ENCODE measurements around the gene C7. TPM values are rescaled to one million over a fixed set of nuclear protein-coding genes. Genes with fewer than 3 reads are reported as not detected.
A peak's percentile ranks its signal among the peaks of the same experiment; 100 is the strongest.
"Not testable (repeated sequence)": the region's sequence is repeated elsewhere in the genome, so short reads cannot be mapped to it uniquely, and the experiment has no call there.

The C7 gene
- total and polyA plus RNA-seq, 8 donors, result 253 to 559 (median 474) TPM

- H3K4me3 ChIP-seq, result no peak overlapping the region
- no peaks in the 10 kb centered on the region for H3K27me3 ChIP-seq
- ATAC-seq (no peak), DNase-seq (no peak)
- H3K27ac ChIP-seq, result no peak overlapping the region
- no peaks in the 10 kb centered on the region for H3K36me3 ChIP-seq
- TF ChIP-seq, protein P1, sequence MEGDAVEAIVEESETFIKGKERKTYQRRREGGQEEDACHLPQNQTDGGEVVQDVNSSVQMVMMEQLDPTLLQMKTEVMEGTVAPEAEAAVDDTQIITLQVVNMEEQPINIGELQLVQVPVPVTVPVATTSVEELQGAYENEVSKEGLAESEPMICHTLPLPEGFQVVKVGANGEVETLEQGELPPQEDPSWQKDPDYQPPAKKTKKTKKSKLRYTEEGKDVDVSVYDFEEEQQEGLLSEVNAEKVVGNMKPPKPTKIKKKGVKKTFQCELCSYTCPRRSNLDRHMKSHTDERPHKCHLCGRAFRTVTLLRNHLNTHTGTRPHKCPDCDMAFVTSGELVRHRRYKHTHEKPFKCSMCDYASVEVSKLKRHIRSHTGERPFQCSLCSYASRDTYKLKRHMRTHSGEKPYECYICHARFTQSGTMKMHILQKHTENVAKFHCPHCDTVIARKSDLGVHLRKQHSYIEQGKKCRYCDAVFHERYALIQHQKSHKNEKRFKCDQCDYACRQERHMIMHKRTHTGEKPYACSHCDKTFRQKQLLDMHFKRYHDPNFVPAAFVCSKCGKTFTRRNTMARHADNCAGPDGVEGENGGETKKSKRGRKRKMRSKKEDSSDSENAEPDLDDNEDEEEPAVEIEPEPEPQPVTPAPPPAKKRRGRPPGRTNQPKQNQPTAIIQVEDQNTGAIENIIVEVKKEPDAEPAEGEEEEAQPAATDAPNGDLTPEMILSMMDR (IDR thresholded peaks at IDR 0.05), result no peak
- intact Hi-C loops (cut with DNase I), result no loop called here
- no peaks in the 10 kb centered on the region for H3K9me3 ChIP-seq
- no peaks in the 10 kb centered on the region for H3K4me1 ChIP-seq
These were observed 99.9 kb downstream of the C7 start for GRCh38 chr5:41009232-41009631.

GRCh38 chr5:41010572-41010971 is 101.3 kb downstream of the C7 start:
- Histone ChIP-seq H3K27ac (no peak overlapping the region), H3K27me3 (no peaks in the 10 kb centered on the region), H3K36me3 (no peaks in the 10 kb centered on the region), H3K9me3 (no peaks in the 10 kb centered on the region), H3K4me1 (no peaks in the 10 kb centered on the region), H3K4me3 (no peak overlapping the region)
- TF ChIP-seq, protein P1 (IDR thresholded peaks at IDR 0.05), result no peak
- intact Hi-C loops (cut with DNase I), result no loop called here
- DNase-seq (no peak), ATAC-seq (no peak)

DNA sequence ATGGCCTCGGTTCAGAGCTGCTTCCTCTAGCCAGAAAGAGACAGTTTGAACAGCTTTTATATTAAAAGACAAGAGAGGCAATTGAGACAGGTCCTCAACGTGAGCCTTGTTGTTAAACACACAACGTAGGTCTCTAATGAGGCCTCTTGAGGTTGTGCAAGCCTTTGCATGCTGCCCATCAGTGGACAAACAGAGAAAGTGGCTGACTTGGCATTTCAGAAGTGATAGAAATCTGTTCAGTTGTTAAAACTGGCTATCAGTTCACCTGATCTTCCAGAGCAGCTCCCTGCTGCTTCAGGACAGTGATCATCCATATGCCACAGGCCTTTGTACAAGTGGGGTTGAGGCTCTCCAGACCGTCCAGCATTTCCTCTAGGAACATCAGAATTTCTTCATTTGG is 103.0 kb downstream of the C7 start:
- no peaks in the 10 kb centered on the region for H3K9me3 ChIP-seq
- ATAC-seq, result peak; percentile 91
- intact Hi-C loops (cut with DNase I), result no loop called here

GRCh38 chr5:41022600-41022999 is 113.3 kb downstream of the C7 start:
- intact Hi-C loops (cut with DNase I); H3K27me3 ChIP-seq; DNase-seq: not testable (repeated sequence)

More for the DNA sequence above, 103.0 kb downstream of the C7 start:
- TF ChIP-seq, protein P1 (IDR thresholded peaks at IDR 0.05), result no peak
- no peaks in the 10 kb centered on the region for H3K36me3 ChIP-seq
- peak in 1 of 4 donors; percentile 51 for DNase-seq
- H3K27me3 ChIP-seq, result no peaks in the 10 kb centered on the region
- H3K27ac ChIP-seq, result no peak overlapping the region
- no peaks in the 10 kb centered on the region for H3K4me1 ChIP-seq
- no peak overlapping the region for H3K4me3 ChIP-seq

More at GRCh38 chr5:41022600-41022999, 113.3 kb downstream of the C7 start:
- H3K27ac ChIP-seq, H3K4me1 ChIP-seq, ATAC-seq, H3K36me3 ChIP-seq, H3K4me3 ChIP-seq: not testable (repeated sequence)
- peaks cover 0 to 18% of the 10 kb centered on the region in 2 donors for H3K9me3 ChIP-seq

Other genes starting within 250 kb of the C7 start
- 10 to 100 TPM; 17.1 to 28.4 TPM for gene PTGER4, start 229.6 kb upstream of the C7 start, total RNA-seq
- gene PTGER4, start 229.6 kb upstream of the C7 start, polyA plus RNA-seq (ENCODE audit: insufficient read length in 6 of 6), result 1 to 10 TPM; 2.0 to 4.2 (median 3.3) TPM
- 10 to 100 TPM; 11.1 to 12.7 TPM for gene TTC33, start 153.5 kb upstream of the C7 start, total RNA-seq
- 10 to 100 TPM; 29.1 to 41.0 (median 35.1) TPM for gene TTC33, start 153.5 kb upstream of the C7 start, polyA plus RNA-seq (ENCODE audit: insufficient read length in 6 of 6)
- gene PRKAA1, start 111.1 kb upstream of the C7 start, total RNA-seq, result 10 to 100 TPM; 71.6 to 85.7 TPM
- 10 to 100 TPM; 71.2 to 82.7 (median 78.4) TPM for gene PRKAA1, start 111.1 kb upstream of the C7 start, polyA plus RNA-seq (ENCODE audit: insufficient read length in 6 of 6)
- 1,000 to 10,000 TPM in 1 of 2 donors, 100 to 1,000 TPM in 1; 941 to 1,081 TPM for gene RPL37, start 74.3 kb upstream of the C7 start, total RNA-seq
- gene RPL37, start 74.3 kb upstream of the C7 start, polyA plus RNA-seq (ENCODE audit: insufficient read length in 6 of 6), result 1,000 to 10,000 TPM; 2,062 to 2,731 (median 2,488) TPM
- gene CARD6, start 68.1 kb upstream of the C7 start, total RNA-seq, result 10 to 100 TPM; 18.3 to 28.9 TPM
- 1 to 10 TPM; 5.9 to 8.0 (median 6.6) TPM for gene CARD6, start 68.1 kb upstream of the C7 start, polyA plus RNA-seq (ENCODE audit: insufficient read length in 6 of 6)
- gene MROH2B, start 161.8 kb downstream of the C7 start, total RNA-seq, result not detected
- gene MROH2B, start 161.8 kb downstream of the C7 start, polyA plus RNA-seq (ENCODE audit: insufficient read length in 6 of 6), result 1 to 10 TPM in 1 of 6 donors, under 1 TPM in 5; 0.20 to 2.7 (median 0.63) TPM

Data from left lung (tissue), 10 donors.